H7 (cell line): ENCODE results near the gene NSUN2. TPM values are rescaled to one million over a fixed set of nuclear protein-coding genes. Genes with fewer than 3 reads are reported as not detected.
"Not testable (repeated sequence)": the region's sequence is repeated elsewhere in the genome, so short reads cannot be mapped to it uniquely, and the experiment has no call there.

Source experiments
- DNase-seq: peaks from one replicate; pipeline ENCODE4 v3.0.0; 2012
- H3K27me3 ChIP-seq: 2 replicates; pipeline ENCODE4 v1.6.0; 2011; ENCODE audit warnings: mild to moderate bottlenecking, low read length; ENCODE audit not compliant: control insufficient read depth, insufficient read depth
- H3K36me3 ChIP-seq: replicated peaks from 2 replicates; pipeline ENCODE4 v1.5.1; 2011; ENCODE audit warnings: low read length; ENCODE audit not compliant: control insufficient read depth, insufficient read depth
- H3K4me3 ChIP-seq: 2 replicates; pipeline ENCODE4 v1.5.1; 2011; ENCODE audit warnings: low read depth, mild to moderate bottlenecking, control low read depth, low read length, moderate library complexity; ENCODE audit not compliant: insufficient read depth
- total RNA-seq: library from RNA; depleted of rRNA; stranded (reverse); fragments of >200 nt; shearing (Covaris generic); gene quantifications from 2 replicates; pipeline ENCODE4 v1.2.3, GENCODE V29; 2014

NSUN2 gene
- total RNA-seq, 1 experiment from 2014 or later, result 73.1 TPM

DNA sequence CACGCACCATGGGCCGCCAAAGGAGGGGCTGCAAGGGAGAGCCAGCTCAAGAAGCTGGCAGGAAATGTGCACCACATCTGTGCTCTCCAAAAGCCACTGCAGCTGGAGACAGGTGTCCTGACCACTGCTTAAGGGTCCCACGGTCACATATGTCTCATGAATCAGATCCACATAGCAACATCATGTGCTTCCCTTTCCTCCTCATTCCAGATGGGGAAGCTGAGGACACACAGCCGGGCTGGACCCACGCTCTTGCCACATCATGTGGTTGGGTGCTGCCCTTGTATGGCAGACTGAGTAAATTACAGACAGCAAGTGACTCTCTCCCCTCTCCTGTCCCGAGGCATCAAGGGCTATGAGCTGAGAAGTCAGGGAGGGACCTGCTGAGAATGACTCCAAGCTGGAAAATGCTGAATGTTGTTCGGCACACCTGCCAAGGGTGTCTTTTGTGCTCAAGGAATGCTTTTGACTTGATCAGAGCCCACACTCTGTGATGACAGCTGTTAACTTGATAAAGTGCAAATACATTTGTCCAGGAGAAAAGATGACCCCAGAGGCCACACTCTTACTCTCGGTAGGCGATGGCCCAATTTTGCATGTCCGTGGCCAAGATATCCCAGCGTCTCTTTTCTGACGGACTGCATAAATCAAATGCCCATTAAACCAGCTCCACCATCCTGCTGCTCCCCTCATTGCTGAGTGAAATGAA is 58.2 kb downstream of the NSUN2 start:
- Histone ChIP-seq H3K36me3 (no peaks in the 10 kb centered on the region), H3K27me3 (peaks cover 3% of the 10 kb centered on the region; the same call in 1 of the 2 replicates), H3K4me3 (no peak overlapping the region)
- DNase-seq, result no peak

DNA sequence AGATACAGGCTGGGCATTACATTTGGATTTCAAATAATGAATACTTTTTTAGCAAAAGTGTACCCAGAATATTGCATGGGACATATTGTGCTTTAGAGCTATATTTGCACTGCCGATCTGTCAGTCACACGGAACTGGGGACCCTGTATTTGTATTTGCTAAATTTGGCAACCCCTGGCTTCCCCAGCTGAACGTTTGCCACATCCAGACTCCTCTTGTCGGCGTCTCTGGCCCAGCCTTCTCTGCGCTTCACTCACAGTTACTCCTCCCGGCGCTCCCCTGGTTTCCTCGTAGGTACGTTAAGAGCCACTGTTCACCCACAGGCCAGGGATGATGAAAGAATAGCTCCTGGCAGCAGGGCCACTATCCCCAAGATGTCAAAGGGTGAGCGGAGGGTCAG is 58.7 kb downstream of the NSUN2 start:
- H3K27me3 ChIP-seq, result peaks cover 3% of the 10 kb centered on the region; the same call in 1 of the 2 replicates
- H3K4me3 ChIP-seq, result no peak overlapping the region
- DNase-seq, result no peak

DNA sequence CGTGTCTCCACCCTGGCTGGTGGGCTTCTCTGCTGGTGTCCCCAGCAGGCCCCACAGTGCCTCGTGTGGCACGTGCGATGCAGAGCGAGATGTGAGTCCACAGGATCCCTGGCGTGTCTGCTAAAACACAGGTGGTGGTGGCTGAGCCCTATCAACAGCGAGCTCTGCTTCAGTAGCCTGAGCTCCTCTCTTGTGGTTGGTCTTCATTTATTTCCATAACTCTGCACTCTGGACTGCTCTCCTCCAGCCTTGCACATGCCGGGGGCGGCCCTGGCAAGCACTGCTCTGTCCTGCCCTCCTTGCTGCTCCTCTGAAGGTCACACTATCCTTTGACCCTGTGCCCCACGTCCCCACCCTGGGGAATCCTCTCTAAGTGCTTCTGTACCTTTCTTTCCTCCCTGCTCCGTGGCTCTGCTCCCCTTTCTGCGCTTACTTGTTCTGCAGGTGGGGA is 59.2 kb downstream of the NSUN2 start:
- no peak overlapping the region for H3K4me3 ChIP-seq
- H3K36me3 ChIP-seq, result no peaks in the 10 kb centered on the region
- peak; percentile 51 for DNase-seq

More for the DNA sequence above, 58.7 kb downstream of the NSUN2 start:
- no peaks in the 10 kb centered on the region for H3K36me3 ChIP-seq

DNA sequence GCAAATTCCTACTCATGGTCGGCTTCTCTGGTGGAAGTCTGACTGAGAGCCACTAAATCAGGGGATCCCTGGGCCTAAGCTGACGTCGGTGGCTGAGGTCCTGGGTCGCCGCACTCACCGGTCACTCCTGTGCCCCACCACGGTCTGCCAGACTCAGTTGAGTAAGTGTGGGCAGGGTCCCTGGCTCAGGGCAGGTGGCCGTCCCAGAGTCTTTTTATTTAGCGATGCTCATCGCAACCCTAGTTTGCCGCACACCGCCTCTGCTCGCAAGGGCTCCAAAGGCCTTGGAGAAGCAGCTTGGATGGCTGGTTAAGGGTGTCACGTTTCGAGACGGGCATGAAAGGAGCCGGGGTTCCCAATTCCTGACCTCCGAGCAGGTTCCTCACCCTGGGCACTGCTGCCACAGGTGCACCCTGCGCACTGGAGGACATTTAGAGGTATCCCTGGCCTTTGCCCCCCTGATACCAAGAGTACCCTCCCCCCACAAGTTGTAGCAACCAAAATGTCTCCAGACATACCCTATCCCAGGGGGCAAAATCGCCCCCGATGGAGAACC is 59.9 kb downstream of the NSUN2 start:
- Histone ChIP-seq H3K4me3 (no peak overlapping the region), H3K27me3 (no peaks in the 10 kb centered on the region; the same call in 1 of the 2 replicates), H3K36me3 (no peaks in the 10 kb centered on the region)
- DNase-seq, result no peak

More for the DNA sequence above, 59.2 kb downstream of the NSUN2 start:
- H3K27me3 ChIP-seq, result peaks cover under 1% of the 10 kb centered on the region; the same call in 1 of the 2 replicates

DNA sequence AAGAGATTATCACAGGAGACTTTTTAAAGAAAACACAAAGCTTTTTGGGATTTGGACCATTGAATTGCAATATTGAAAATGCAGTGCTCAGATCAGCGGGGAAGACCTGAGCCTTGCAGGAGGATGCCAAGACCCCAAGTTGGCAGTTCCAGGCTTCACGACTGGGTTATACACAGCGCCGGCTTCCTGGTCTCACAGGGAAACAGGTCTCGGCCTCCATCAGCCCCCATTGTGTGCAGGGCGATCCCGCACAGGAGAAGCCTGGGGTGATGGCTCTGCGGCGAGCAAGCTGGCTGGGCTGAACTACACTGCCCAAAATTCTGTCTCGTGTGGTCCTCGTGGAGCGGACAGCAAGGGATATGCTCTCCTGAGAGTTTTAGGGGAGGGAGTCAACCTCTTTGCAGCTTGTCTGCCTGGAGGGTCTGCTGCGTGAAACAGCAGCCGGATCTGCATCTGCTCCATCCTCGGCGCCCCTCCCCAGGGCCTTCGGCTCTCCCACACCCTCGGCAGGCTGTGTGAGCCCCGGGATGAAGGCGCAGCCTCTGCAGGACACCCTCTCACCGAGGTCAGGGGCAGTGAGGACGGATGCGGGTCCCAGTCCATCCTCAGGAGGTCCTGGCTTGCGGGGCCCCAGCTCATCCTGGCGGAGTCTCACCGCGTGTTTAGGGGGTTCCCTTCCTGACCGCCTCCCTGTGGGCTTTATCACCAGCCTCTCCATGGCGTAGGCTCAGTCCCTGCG is 60.6 kb downstream of the NSUN2 start:
- no peaks in the 10 kb centered on the region; the same call in 1 of the 2 replicates for H3K27me3 ChIP-seq
- no peak for DNase-seq
- H3K4me3 ChIP-seq, result no peak overlapping the region
- no peaks in the 10 kb centered on the region for H3K36me3 ChIP-seq

DNA sequence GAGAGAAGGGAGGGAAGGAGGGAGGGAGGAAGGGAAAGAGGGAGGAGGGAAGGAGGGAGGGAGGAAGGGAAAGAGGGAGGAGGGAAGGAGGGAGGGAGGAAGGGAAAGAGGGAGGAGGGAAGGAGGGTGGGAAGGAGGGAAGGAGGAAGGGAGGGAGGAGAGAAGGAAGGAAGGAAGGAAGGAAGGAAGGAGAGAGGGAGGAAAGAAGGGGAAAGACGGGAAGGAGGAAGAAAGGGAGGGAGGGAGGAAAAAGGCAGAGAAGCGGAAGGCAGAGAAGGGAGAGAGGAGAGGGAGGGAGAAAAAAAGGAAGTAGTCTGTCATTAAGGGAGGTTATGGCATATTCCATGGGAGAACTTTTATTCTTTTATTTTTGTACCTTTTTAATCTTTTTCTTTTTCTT is 61.2 kb downstream of the NSUN2 start:
- not testable (repeated sequence) for H3K27me3 ChIP-seq, H3K4me3 ChIP-seq, H3K36me3 ChIP-seq, DNase-seq

DNA sequence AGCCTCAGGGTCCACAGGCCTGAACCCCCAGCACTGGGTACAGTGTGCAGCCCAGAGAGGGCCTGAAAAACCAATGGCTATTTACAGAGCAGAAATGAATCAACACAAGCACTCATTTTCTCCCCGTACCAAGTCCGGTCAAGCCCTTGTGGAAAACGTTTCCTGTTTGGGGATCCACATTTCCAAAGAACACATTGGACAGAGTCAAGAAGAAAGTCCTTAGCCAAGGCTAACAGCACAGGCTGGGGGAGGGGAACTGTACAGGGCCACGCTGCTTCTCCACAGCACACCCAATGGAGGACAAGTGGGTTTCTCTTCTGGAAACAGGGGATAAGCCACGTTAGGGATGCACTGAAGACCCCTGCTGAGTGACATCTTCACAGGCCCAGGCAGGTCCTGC is 62.3 kb downstream of the NSUN2 start:
- H3K27me3 ChIP-seq, result no peaks in the 10 kb centered on the region; the same call in 1 of the 2 replicates
- H3K36me3 ChIP-seq, result no peaks in the 10 kb centered on the region
- H3K4me3 ChIP-seq, result no peak overlapping the region
- DNase-seq, result no peak

DNA sequence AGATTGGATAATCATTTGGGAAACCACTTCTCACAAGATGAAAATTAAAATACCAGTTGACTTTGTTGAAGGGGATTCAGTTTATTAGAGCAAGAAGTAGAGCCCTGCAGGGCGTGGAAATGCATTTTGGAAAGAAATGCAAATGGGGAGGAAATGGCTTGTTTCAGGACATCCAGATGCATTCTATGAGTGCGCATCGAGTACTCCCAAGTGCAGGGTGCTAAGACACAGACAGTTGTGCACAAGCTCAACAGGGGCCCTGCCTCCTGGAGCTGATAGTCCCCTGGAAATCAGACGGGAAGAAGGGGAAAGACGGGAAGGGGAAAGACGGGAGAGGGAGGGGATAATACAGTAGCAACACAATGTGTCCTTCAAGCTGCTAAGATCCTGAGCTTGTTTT is 64.0 kb downstream of the NSUN2 start:
- H3K27me3 ChIP-seq, result no peaks in the 10 kb centered on the region; the same call in 1 of the 2 replicates
- DNase-seq, result no peak
- no peaks in the 10 kb centered on the region for H3K36me3 ChIP-seq
- no peak overlapping the region for H3K4me3 ChIP-seq

DNA sequence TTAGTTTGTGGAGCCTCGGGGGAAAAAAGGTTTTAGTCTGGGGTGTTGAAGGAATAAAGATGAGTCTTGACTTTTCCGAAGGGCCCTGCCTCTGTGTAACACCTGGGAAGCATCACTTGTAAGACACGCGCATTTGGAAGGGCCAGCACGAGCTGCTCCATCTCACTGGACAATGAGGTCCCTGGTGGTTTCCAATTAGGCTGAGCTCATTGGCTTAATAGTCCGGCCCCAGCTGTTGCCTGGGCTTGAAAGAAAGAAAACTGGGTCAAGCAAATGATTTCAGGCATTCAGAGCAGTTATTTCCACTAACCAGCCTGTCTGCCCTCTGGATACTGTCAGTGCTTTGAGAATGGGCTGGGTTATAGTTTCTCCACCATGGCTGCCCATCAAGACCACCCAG is 64.5 kb downstream of the NSUN2 start:
- H3K27me3 ChIP-seq, result no peaks in the 10 kb centered on the region; the same call in 1 of the 2 replicates
- DNase-seq, result no peak
- no peaks in the 10 kb centered on the region for H3K36me3 ChIP-seq
- H3K4me3 ChIP-seq, result no peak overlapping the region

DNA sequence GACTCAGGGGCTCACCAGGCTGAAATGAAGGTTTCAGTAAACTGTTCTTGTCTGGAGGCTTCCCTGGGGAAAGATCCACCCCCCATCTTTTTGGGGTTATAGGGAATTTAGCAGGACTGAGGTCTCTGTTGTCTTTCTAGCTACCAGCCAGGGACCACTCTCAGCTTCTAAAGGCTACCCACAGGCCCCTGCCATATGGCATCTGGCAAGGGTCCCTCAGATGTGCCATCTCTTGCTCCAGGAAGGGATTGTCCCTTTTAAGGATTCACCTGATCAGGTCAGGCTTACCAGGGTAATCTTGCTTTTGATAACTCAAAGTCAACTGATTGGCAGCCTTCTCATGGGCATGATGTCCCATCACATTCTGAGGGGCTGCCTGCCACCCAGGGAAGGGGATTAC is 65.0 kb downstream of the NSUN2 start:
- DNase-seq, result no peak
- Histone ChIP-seq H3K4me3 (no peak overlapping the region), H3K27me3 (no peaks in the 10 kb centered on the region; the same call in 1 of the 2 replicates), H3K36me3 (no peaks in the 10 kb centered on the region)

DNA sequence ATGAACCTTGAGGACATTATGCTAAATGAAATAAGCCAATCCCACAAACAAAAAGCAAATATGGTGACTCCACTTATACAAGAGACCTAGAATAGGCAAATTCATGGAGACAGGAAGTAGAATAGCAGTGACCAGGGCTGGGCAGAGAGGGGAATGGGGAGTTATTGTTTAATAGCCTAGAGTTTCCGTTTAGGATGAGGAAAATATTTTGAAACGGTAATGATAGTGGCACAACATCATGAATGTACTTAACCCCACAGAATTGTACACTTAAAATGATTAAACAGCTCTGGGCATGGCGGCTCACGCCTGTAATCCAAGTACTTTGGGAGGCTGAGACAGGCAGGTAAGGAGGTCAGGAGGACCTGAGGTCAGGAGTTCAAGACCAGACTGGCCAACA is 65.8 kb downstream of the NSUN2 start:
- DNase-seq, result no peak
- H3K27me3 ChIP-seq, result no peaks in the 10 kb centered on the region
- no peak overlapping the region for H3K4me3 ChIP-seq
- no peaks in the 10 kb centered on the region for H3K36me3 ChIP-seq

DNA sequence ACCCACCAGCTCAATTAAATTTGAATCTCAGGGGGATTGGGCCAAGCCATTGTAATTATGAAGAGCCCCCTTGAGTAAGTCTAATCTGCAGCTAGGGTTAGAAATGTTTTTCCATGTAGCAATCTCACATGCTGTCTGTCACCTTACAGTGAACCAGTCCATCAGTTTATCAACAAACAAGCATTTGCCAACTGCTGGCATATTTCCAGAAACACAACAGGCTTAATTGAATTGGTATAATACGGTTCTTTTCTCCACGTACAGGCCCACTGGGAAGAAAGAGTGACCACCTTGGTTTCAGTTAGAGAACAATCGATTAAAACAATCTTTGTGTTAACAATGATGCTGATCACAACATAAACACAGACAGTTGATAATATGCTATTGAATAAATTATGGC is 67.4 kb downstream of the NSUN2 start:
- DNase-seq, result no peak
- no peak overlapping the region for H3K4me3 ChIP-seq
- no peaks in the 10 kb centered on the region for H3K36me3 ChIP-seq
- H3K27me3 ChIP-seq, result no peaks in the 10 kb centered on the region

DNA sequence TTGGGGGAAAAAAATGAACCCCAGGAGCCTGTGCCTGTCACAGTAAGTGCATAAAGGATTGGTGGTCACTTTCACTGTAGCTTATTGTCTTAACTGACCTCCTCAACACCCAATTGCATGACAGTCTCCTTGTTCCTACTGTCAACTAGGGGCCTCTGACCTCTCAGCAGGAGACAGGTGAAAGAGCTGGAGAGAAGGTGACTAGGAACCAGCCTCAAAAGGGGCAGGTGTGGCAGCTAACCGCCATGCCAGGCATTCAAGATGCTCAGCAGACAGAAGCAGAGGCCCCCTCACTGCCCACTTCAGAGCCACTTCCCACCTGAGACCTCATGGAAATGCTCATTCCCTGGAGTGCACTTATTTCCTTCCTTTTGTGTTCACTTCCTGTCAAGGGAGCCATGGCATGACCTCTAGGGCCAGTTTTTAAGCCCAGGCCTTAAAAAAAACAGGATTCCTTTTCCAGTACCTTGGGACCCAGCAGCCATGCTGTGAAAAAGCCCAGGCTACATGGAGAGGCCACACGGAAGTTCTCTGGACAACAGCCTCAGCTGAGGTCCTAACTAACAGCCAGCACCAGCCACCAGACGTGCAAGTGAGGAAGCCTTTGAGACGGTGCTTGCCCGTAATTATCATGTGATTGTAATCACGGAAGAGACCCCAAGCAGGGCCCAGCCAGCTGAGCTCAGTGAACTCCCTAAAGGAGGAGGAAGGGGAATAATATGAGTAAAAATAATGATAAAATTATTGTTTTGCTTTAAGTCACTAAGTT is 74.9 kb downstream of the NSUN2 start:
- H3K4me3 ChIP-seq, result no peak overlapping the region
- no peak for DNase-seq
- H3K36me3 ChIP-seq, result no peaks in the 10 kb centered on the region
- H3K27me3 ChIP-seq, result no peaks in the 10 kb centered on the region

DNA sequence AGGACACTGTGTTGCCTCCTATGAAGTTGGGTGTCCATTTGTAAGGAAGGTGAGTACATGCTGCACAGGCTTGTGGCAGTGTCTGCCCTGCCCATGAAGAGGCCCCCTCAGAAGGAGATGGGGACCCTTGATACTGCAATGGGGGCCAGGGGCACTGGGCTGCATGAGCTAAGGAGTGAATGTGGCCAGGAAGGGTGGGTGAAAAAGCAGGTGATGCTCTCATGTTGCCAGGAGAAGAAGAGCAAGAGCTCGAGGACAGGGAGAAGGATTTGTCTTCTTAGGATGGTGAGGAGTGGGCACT is 76.1 kb downstream of the NSUN2 start:
- Histone ChIP-seq H3K36me3 (no peaks in the 10 kb centered on the region), H3K4me3 (no peak overlapping the region), H3K27me3 (no peaks in the 10 kb centered on the region)
- DNase-seq, result no peak
